GM12873 (cell line): Measurements from ENCODE around the gene MGAT4A.

ENCODE experiments used
- CTCF ChIP-seq: IDR thresholded peaks from 2 replicates; pipeline ENCODE4 v1.5.1; 2012; ENCODE audit warnings: low read depth, mild to moderate bottlenecking, moderate library complexity, low read length, control low read depth; ENCODE audit not compliant: insufficient read depth; ENCODE audit errors: missing control alignments

MGAT4A gene

DNA sequence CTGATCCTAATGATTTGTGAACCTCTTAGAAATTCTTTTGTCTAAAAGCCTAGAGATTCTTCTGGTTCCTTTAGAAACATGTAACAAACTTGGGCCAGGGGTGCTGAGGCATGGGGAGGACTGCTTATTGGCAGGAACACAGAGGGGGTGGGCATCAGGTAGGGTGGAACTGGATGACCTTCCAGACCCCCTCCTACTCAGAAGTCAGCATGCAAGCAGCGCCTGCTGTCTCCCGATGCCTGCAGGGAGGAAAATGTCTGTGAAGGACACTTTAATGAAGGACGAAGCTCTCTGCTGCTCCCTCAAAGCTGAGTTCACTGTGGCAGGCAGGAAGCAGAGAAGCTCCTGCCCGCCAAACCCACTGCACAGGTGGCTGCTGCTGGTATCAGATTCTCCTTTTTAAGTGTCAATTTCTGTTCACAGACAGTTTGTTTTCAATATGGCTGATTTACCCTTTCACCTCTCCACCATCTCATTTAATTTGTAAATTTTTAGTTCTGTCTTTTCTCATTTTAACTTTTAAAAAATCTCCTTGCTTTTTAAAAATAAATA is 142.0 kb downstream of the MGAT4A start:
- TF ChIP-seq CTCF, result no peak

DNA sequence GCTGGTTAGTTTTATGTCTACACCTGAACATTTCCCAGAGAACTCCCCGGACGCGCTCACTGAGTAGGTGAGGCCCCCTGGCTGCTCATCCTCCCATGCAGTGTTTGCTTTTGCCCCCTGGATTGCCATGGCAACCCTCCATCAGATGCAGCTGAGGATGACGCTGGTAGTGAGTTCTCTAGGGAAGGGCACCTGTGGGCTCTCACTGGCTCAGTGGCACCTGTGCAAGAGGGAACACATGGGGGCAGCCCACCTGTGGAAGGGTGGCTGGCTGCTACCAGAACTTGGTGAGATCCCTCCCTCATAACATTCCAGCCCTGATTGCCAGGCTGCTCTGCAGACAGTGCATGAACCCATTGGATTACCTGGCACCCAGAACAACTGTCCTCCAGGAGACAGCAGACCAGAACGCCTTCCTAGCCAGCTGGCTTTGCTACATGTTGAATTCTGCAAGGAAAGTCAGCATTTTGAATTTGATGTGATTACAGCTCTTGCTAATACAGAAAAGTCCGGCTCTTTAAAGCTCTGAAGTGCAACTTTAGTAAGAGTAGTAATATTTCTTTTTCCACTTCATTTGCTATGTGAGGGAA is 144.3 kb downstream of the MGAT4A start:
- no peak for TF ChIP-seq CTCF

DNA sequence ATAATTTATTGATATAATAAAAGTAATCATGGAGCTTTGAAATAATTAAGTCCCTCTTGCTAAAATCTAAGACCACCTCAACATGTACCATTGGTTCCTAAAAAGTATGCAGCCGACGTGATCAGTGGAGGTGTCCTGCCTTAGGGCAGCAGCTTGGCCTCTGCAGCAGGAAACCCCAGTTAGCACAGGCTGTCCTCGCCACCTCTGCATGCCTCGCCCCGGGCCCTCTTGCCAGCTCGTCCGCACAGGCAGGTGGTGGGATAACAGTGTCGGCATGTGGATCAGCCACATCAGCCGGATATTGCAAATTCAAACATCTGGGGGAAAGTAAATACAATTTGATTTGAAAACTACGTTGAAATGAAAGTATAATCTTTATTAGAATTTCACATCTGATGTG is 145.5 kb downstream of the MGAT4A start:
- TF ChIP-seq CTCF, result no peak

DNA sequence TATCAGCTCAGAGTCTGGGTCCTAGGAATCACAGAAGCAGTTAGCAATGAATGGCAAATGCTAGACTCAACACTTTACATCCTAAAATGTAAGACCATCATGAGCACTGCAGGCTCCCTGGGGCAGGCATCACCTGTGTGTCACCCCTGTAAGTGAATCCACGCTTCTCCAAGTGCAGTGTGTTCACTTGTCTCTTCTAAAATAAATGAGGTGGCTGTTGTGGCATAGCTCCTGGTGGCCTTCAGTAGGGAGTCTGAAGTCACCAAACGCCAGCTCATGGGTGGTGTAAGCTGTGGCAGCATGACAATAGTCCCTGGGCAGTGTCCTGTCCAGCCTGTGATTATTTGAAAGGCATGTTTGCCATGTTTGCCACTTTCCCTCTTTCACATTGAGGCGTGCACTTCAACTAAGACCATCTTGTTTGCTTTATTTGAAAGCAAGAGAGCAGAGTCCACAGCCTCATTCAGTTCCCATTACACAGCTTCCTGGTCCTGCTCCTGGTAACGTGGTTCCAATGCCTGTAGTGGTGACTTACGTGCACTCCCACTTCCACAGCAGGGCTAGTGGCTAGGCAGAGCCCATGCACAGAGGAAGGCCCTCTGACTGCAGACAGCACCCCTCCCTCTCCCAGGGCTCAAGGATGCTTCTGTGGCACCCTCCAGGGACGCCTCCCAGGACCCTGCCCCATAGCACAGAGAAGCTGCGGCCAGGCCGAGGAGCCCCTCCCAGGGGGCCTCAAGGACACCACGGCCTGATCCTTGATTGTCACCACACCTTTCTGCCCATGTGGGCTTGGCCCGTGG is 146.9 kb downstream of the MGAT4A start:
- no peak for TF ChIP-seq CTCF

GRCh38 chr2:98583276-98583675 is 147.7 kb downstream of the MGAT4A start:
- TF ChIP-seq CTCF, result no peak

- TF ChIP-seq CTCF, result no peak
Observed at GRCh38 chr2:98582523-98582922, 148.4 kb downstream of the MGAT4A start.

- TF ChIP-seq CTCF, result peak; percentile 39
Observed at GRCh38 chr2:98580656-98581284, 150.2 kb downstream of the MGAT4A start.
